GM18498 (cell line): Measurements from ENCODE around the gene BTRC.
"Not testable (repeated sequence)": the region's sequence is repeated elsewhere in the genome, so short reads cannot be mapped to it uniquely, and the experiment has no call there.

Source experiments
- ATAC-seq: cut with Tn5 transposase; IDR thresholded peaks from one replicate; pipeline ENCODE4 v1.9.1; 2021; ENCODE audit warnings: mild to moderate bottlenecking, moderate library complexity; ENCODE audit not compliant: unreplicated experiment

The BTRC gene

GRCh38 chr10:101353692-101354327 is at the start of gene BTRC:
Gene BTRC, plus strand, starts transcription at chr10:101354165. Its CDS starts 16 bp downstream, at chr10:101354181.
- peak; percentile 96 for ATAC-seq

- ATAC-seq: no peak
Observed at GRCh38 chr10:101304316-101304715, 49.6 kb upstream of the BTRC start.

- ATAC-seq: no peak
Observed at GRCh38 chr10:101305320-101306241, 48.4 kb upstream of the BTRC start.

GRCh38 chr10:101308051-101308450 is 45.9 kb upstream of the BTRC start:
- no peak for ATAC-seq

GRCh38 chr10:101310529-101311184 is 43.3 kb upstream of the BTRC start:
- ATAC-seq: no peak

GRCh38 chr10:101311185-101312066 is 42.5 kb upstream of the BTRC start:
- no peak for ATAC-seq

GRCh38 chr10:101319241-101319915 is 34.6 kb upstream of the BTRC start:
- ATAC-seq: no peak

- no peak for ATAC-seq
Observed at GRCh38 chr10:101321073-101321472, 32.9 kb upstream of the BTRC start.

- ATAC-seq: no peak
Observed at GRCh38 chr10:101322266-101323108, 31.5 kb upstream of the BTRC start.

GRCh38 chr10:101323495-101323894 is 30.5 kb upstream of the BTRC start:
- ATAC-seq: no peak

GRCh38 chr10:101327454-101327853 is 26.5 kb upstream of the BTRC start:
- not testable (repeated sequence) for ATAC-seq

- no peak for ATAC-seq
Observed at GRCh38 chr10:101329341-101330032, 24.5 kb upstream of the BTRC start.

- ATAC-seq: no peak
Observed at GRCh38 chr10:101330231-101330630, 23.7 kb upstream of the BTRC start.

- no peak for ATAC-seq
Observed at GRCh38 chr10:101330631-101331225, 23.2 kb upstream of the BTRC start.

- no peak for ATAC-seq
Observed at GRCh38 chr10:101331956-101332355, 22.0 kb upstream of the BTRC start.

- ATAC-seq: not testable (repeated sequence)
Observed at GRCh38 chr10:101334259-101334658, 19.7 kb upstream of the BTRC start.

- no peak for ATAC-seq
Observed at GRCh38 chr10:101336382-101336781, 17.6 kb upstream of the BTRC start.

- ATAC-seq: no peak
Observed at GRCh38 chr10:101337836-101338235, 16.1 kb upstream of the BTRC start.
